ENCODE data around the gene LIG1. TPM values are rescaled to one million over a fixed set of nuclear protein-coding genes. Genes with fewer than 3 reads are reported as not detected.
A peak's percentile ranks its signal among the peaks of the same experiment; 100 is the strongest.

The LIG1 gene
- total and polyA plus RNA-seq, 10 donors = 26.5 to 68.4 (median 36.5) TPM

GRCh38 chr19:48110350-48110966 lies 59.7 kb downstream of the LIG1 start, which contains the start of gene PLA2G4C:
PLA2G4C (minus strand) TSS chr19:48110817; CDS start chr19:48106529, 4,288 bp downstream.
- Histone ChIP-seq H3K4me3 (peak within 1 kb of the TSS; percentile 42 to 70 (median 48)), H3K9me3 (no peaks in the 10 kb centered on the region), H3K36me3 (peaks cover 0 to 14% (median 0%) of the 10 kb centered on the region in 6 donors), H3K27me3 (replicated peaks in 1 of 7) (no peaks in the 10 kb centered on the region), H3K4me1 (peaks cover 12 to 46% (median 35%) of the 10 kb centered on the region in 6 donors), H3K27ac (peak within 1 kb of the TSS; percentile 89 to 97 (median 92))
- WGBS, 5 donors = 1 to 2% (median 1%) methylated on average over 26 to 27 of the region's 27 CpGs
- DNase-seq = peak; percentile 95
- peak in 2 of 3 donors; percentile 12 to 33 for TF ChIP-seq POLR2A (IDR thresholded peaks at IDR 0.05)
- TF ChIP-seq, protein P1, sequence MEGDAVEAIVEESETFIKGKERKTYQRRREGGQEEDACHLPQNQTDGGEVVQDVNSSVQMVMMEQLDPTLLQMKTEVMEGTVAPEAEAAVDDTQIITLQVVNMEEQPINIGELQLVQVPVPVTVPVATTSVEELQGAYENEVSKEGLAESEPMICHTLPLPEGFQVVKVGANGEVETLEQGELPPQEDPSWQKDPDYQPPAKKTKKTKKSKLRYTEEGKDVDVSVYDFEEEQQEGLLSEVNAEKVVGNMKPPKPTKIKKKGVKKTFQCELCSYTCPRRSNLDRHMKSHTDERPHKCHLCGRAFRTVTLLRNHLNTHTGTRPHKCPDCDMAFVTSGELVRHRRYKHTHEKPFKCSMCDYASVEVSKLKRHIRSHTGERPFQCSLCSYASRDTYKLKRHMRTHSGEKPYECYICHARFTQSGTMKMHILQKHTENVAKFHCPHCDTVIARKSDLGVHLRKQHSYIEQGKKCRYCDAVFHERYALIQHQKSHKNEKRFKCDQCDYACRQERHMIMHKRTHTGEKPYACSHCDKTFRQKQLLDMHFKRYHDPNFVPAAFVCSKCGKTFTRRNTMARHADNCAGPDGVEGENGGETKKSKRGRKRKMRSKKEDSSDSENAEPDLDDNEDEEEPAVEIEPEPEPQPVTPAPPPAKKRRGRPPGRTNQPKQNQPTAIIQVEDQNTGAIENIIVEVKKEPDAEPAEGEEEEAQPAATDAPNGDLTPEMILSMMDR (IDR thresholded peaks at IDR 0.05 in 8 of 11, conservative IDR thresholded peaks at IDR 0.05 in 3 of 11) = peak in 1 of 11 experiments; percentile 7
- peak; percentile 81 to 85 (median 83) for TF ChIP-seq POLR2AphosphoS5 (IDR thresholded peaks at IDR 0.05)
- intact Hi-C loops (cut with DNase I; ENCODE audit: low total_unique reads) = no loop called here

- TF ChIP-seq POLR2AphosphoS5 (IDR thresholded peaks at IDR 0.05) (no peak), POLR2A (IDR thresholded peaks at IDR 0.05) (no peak)
- TF ChIP-seq, protein P1 (IDR thresholded peaks at IDR 0.05 in 8 of 11, conservative IDR thresholded peaks at IDR 0.05 in 3 of 11) = no peak
- intact Hi-C loops (cut with DNase I; ENCODE audit: low total_unique reads) = loop anchor here (5.0 kb wide), 1 partner anchor 153 kb away; no protein-coding TSS in a partner anchor
- peak overlapping the region in 4 of 8 donors; percentile 49 to 70 (median 54) for H3K4me3 ChIP-seq
- H3K4me1 ChIP-seq = peaks cover 12 to 46% (median 35%) of the 10 kb centered on the region in 6 donors
- peak overlapping the region in 7 of 8 donors; percentile 89 to 97 (median 91) for H3K27ac ChIP-seq
- WGBS, 5 donors = 81 to 90% (median 89%) methylated on average over 15 of the region's 15 CpGs
- no peaks in the 10 kb centered on the region for H3K9me3 ChIP-seq
- H3K27me3 ChIP-seq (replicated peaks in 1 of 7) = no peaks in the 10 kb centered on the region
- DNase-seq = no peak
- peaks cover 0 to 10% (median 5%) of the 10 kb centered on the region in 6 donors for H3K36me3 ChIP-seq
These were observed 61.0 kb downstream of the LIG1 start for GRCh38 chr19:48108997-48109782.

DNA sequence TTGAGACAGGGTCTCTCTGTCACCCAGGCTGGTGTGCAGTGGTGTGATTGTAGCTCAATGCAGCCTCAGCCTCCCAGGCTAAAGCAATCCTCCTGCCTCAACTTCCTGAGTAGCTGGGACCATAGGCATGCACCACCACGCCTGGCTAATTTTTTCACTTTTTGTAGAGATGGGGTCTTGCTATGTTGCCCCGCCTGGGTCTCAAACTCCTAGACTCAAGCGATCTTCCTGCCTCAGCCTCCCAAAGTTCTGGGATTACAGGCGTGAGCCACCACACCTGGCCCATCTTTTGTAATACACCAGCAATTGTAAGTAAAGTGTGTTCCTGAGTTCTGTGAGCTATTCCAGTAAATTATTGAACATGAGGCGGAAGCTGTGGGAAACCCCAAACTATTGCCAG lies 66.2 kb downstream of the LIG1 start:
- no peak for DNase-seq
- H3K4me3 ChIP-seq = no peak overlapping the region
- no peaks in the 10 kb centered on the region for H3K9me3 ChIP-seq
- 89 to 98% (median 96%) methylated on average over 5 of the region's 5 CpGs for WGBS, 5 donors
- peaks cover 8 to 20% (median 16%) of the 10 kb centered on the region in 6 donors for H3K4me1 ChIP-seq
- no peaks in the 10 kb centered on the region for H3K27me3 ChIP-seq (replicated peaks in 1 of 7)
- TF ChIP-seq, protein P1 (IDR thresholded peaks at IDR 0.05 in 8 of 11, conservative IDR thresholded peaks at IDR 0.05 in 3 of 11) = no peak
- TF ChIP-seq POLR2A (IDR thresholded peaks at IDR 0.05) = no peak
- TF ChIP-seq POLR2AphosphoS5 (IDR thresholded peaks at IDR 0.05) = no peak
- intact Hi-C loops (cut with DNase I; ENCODE audit: low total_unique reads) = no loop called here
- peaks cover 0 to 21% (median 19%) of the 10 kb centered on the region in 6 donors for H3K36me3 ChIP-seq
- no peak overlapping the region for H3K27ac ChIP-seq
